GM21367 (cell line): ENCODE data around the gene SERPINE1.
"Not testable (repeated sequence)": the region's sequence is repeated elsewhere in the genome, so short reads cannot be mapped to it uniquely, and the experiment has no call there.

Source experiments
- ATAC-seq: cut with Tn5 transposase; IDR thresholded peaks from one replicate; pipeline ENCODE4 v1.9.1; 2021; ENCODE audit not compliant: unreplicated experiment

Gene SERPINE1

DNA sequence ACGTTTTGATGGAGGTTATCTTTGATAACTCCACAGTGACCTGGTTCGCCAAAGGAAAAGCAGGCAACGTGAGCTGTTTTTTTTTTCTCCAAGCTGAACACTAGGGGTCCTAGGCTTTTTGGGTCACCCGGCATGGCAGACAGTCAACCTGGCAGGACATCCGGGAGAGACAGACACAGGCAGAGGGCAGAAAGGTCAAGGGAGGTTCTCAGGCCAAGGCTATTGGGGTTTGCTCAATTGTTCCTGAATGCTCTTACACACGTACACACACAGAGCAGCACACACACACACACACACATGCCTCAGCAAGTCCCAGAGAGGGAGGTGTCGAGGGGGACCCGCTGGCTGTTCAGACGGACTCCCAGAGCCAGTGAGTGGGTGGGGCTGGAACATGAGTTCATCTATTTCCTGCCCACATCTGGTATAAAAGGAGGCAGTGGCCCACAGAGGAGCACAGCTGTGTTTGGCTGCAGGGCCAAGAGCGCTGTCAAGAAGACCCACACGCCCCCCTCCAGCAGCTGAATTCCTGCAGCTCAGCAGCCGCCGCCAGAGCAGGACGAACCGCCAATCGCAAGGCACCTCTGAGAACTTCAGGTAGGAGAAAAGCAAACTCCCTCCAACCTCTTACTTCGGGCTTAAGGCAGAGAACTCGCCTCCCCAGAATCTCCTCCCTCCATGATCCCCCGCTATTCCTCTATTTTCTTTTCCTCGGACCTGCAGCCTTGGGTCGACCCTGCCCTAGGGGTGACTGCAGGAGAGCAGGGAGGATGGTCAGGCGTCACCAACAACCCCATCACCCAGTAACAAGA lies at the start of gene SERPINE1:
Gene SERPINE1, plus strand, starts transcription at position 454 of the 809 bp plus-strand sequence. CDS start 1,290 bp downstream, outside the sequence.
- ATAC-seq, result no peak

DNA sequence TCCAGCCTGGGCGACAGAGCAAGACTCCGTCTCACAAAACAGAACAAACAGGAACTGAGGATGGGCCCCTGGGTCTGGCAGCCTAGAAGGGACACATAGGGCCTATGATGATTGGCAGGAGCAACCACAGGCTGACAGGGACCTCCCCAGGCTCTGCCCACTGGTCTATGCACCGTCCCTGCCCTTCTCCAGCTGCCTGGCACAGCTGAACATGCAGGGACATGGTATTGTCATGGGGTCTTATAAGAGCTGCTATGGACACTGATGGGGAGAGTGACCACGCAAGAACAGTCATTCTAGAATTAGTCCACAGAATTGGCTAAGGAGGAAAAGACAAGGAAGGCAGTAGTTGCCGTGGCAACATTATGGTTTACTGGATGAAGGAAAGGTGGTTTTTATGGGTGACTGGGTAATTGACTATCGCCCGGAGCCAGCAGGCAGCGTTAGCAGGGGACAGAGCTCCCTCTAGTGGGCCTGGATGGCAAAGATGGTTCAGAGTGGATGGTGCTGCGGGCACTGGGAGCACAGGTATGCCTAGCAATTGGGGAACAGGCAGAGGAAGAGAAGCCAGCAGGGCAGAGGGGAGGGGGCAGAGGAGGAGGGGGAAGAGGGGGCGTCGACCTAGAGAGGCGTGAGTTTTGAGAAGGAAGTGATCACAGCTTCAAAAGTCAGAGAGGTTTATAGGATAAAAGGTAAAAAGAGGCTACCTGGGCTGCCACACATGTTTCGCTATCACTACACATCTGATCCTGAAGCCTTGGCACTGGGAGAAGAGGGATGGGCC lies 49.4 kb upstream of the SERPINE1 start:
- ATAC-seq, result peak; percentile 57

DNA sequence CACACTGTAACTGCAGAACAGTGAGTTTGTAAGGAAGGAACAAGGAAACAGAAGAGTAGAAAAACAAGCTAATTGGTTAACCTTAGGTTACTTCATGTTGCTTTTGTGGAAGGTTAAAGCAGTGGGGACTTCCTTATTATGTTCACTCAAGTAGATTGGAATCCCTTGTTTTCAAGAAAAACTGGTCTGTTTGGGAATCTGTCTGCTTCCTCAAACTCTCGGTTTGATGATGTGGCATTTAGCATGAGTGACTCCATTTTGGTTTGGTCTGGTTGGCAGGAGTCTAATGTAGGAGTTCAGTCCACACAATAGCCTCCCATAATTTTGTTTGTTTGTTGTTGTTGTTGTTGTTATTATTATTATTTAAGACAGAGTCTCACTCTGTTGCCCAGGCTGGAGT lies 45.5 kb upstream of the SERPINE1 start:
- ATAC-seq, result no peak

DNA sequence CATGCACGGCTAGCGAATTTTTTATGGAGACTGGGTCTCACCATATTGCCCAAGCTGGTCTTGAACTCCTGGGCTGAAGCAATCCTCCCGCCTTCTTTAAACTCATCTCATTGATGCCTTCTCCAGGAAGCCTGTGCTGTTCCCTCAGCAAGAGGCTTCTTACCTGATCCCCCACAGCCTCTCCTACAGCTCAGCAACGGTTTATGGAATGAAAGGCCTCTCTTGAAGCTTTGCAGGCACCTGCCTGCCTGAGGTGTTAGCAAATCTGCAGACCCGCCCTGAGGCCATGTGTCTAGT lies 42.1 kb upstream of the SERPINE1 start:
- no peak for ATAC-seq

DNA sequence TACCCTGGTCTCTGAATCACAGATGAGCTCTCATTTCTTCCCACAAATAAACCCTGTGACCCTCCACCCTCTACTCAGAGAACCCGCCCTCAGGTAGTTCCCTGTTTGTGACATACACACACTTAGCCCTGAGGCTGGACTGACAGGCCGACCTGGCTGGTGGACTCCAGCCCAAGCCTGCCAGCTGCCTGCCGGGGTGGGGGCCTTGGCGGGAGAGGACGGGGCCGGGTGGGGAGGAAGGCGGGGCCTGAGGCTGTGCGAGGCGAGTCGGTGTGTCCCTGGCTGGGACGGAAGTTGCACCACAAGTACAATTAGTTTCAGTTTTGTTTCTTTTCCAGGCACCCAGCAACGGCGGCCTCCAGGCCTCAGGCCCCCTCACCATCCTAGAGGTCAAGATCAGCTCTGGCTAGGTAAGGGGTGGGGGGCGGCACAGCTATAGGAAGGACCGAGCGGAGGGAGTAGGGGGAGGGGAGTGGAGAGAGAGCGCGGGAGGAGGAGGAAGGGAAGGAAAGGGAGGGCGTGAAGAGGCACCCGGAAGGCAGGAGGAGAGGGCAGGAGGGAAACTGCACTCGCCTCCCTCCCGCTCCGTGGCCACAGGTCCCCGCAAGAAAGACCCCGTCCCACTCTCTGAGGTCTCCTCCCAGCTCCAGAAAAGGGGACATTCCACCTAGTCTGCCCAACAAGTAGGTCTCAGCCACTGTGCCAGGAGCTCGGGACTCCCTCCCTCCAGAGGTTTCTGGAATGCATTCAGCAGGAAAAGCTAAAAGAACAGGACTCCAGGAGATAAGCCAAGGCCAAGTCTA lies 41.5 kb upstream of the SERPINE1 start, which contains the start of gene TRIM56:
Gene TRIM56, plus strand, starts transcription at position 320 of the 803 bp plus-strand sequence. CDS start 1,832 bp downstream, outside the sequence.
- peak; percentile 72 for ATAC-seq

DNA sequence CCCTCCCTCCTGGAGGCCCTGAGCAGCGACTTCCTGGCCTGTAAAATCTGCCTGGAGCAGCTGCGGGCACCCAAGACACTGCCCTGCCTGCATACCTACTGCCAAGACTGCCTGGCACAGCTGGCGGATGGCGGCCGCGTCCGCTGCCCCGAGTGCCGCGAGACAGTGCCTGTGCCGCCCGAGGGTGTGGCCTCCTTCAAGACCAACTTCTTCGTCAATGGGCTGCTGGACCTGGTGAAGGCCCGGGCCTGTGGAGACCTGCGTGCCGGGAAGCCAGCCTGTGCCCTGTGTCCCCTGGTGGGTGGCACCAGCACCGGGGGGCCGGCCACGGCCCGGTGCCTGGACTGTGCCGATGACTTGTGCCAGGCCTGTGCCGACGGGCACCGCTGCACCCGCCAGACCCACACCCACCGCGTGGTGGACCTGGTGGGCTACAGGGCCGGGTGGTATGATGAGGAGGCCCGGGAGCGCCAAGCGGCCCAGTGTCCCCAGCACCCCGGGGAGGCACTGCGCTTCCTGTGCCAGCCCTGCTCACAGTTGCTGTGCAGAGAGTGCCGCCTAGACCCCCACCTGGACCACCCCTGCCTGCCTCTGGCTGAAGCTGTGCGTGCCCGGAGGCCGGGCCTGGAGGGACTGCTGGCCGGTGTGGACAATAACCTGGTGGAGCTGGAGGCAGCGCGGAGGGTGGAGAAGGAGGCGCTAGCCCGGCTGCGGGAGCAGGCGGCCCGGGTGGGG lies 39.4 kb upstream of the SERPINE1 start:
- no peak for ATAC-seq

DNA sequence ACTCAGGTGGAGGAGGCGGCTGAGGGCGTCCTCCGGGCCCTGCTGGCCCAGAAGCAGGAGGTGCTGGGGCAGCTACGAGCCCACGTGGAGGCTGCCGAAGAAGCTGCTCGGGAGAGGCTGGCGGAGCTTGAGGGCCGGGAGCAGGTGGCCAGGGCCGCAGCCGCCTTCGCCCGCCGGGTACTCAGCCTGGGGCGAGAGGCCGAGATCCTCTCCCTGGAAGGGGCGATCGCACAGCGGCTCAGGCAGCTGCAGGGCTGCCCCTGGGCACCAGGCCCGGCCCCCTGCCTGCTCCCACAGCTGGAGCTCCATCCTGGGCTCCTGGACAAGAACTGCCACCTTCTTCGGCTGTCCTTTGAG lies 38.9 kb upstream of the SERPINE1 start:
- ATAC-seq, result no peak

DNA sequence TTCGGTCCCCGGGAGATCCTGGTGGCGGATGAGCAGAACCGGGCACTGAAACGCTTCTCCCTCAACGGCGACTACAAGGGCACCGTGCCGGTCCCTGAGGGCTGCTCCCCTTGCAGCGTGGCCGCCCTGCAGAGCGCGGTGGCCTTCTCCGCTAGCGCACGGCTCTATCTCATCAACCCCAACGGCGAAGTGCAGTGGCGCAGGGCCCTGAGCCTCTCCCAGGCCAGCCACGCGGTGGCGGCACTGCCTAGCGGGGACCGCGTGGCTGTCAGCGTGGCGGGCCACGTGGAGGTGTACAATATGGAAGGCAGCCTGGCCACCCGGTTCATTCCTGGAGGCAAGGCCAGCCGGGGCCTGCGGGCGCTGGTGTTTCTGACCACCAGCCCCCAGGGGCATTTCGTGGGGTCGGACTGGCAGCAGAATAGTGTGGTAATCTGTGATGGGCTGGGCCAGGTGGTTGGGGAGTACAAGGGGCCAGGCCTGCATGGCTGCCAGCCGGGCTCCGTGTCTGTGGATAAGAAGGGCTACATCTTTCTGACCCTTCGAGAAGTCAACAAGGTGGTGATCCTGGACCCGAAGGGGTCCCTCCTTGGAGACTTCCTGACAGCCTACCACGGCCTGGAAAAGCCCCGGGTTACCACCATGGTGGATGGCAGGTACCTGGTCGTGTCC lies 37.9 kb upstream of the SERPINE1 start:
- no peak for ATAC-seq

DNA sequence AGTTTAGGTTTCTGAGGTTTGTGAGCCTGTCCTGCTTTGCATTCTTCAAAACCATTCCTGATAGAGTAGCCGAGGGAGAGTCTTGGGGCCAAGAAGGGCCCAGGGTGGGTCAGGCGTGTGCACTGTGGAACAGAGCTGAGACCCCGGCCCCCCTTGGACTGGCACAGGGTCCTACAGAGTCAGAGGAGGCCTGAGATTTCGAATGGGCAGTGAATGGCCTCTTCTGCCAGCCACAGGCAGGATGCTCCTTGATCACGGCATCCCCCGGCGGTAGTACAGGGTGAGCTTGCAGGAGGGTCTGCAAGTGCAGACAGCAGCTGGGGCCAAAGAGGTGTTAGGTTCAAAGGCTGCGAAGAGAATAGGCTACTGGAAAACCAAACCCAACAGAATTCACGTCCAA lies 37.0 kb upstream of the SERPINE1 start:
- ATAC-seq, result no peak

DNA sequence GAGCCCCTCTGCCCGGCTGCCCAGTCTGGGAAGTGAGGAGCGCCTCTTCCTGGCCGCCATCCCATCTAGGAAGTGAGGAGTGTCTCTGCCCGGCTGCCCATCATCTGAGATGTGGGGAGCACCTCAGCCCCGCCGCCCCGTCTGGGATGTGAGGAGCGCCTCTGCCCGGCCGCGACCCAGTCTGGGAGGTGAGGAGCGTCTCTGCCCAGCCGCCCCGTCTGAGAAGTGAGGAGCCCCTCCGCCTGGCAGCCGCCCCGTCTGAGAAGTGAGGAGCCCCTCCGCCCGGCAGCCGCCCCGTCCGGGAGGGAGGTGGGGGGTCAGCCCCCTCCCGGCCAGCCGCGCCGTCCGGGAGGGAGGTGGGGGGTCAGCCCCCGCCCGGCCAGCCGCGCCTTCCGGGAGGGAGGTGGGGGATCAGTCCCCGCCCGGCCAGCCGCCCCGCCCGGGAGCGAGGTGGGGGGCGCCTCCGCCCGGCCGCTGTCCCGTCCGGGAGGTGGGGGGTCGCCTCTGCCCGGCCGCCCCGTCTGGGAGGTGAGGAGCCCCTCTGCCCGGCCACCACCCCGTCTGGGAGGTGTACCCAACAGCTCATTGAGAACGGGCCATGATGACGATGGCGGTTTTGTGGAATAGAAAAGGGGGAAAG lies 34.5 kb upstream of the SERPINE1 start:
- ATAC-seq, result not testable (repeated sequence)

DNA sequence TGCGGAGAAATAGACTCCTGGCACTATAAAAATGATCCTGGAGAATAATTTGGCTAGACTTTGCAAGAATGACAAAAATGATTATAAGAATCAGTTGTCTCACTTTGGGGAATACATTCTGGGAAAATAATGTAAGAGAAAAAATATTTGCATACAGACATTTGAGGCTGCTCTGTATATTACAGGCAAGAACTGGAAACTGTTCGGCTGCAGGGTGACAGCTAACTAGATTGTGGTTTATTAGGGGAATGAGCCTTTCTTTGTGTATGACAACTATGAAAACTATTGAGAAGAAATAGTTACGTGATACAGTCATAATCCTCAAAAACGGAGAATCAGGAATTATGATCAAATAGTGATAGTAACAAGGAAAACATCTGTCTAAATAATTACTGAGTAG lies 33.0 kb upstream of the SERPINE1 start:
- no peak for ATAC-seq

DNA sequence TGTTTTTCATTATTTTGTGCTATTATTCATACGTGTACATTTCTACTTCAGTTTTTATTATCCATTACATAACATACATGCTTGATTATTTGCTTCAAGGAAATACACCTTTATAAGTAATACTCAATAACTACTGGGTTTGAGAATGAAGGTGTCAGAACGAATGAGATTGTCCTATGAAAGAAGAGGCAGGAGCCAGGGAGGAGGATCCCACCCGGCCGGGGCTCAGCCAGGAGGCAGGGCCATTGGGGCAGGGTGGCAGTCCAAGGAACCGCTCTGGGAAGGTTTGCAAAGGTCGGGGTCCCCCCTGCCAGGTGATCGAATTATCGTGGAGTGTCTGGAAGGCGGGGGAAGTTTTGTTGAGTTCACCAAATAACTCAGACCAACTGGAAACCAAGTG lies 32.5 kb upstream of the SERPINE1 start:
- no peak for ATAC-seq

DNA sequence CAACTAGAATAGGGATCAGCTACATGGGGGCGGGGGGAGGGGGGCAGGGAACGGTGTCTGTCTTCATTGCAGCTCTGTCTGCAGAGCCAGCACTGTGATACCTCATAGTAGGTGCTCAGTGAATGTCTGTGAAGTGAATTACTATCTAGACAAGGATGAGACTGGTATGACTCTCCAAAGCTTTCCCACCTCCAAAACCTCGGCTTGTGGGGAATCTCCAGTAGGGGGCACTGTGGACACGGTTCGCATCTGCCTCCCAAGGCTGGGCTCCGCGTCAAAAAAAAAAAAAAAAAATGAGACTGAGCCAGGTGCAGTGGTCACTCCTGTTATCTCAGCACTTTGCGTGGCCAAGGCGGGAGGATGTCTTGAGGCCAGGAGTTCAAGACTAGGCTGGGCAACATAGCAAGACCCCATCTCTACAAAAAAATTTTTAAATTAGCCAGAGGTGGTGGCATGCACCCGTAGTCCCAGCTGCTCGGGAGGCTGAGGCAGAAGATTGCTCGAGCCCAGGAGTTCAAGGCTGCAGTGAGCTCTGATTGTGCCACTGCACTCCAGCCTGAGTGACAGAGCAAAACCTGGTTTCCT lies 32.0 kb upstream of the SERPINE1 start:
- ATAC-seq, result no peak

DNA sequence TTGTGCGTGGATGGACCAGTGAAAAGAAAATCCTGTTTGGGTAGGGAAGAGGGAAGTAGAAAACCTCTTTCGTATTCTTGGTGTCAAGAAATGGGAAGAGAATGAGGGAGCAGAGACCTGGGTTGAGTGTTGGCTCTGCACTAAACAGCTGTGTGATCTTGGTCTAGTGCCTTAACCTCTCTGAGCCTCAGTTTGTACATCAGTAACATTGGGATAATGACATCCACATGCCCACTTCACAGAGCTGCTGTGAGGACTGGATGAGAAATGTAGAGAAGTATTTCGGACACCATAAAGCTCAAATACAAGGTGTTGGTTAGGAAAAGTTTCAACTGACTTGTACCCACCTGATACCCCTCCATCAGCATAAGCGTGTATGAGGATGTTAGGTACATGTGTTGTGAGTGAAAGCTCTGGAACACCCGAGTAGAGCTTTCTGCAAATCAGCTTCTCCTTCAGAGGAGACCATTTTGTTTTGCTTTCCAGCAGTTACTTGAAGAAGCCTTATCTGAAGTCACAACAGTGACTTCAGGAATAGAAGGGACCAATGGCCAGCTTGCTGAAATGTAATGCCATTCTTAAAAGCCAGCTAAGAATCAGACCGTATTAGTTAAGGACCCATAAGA lies 30.5 kb upstream of the SERPINE1 start:
- ATAC-seq, result no peak

DNA sequence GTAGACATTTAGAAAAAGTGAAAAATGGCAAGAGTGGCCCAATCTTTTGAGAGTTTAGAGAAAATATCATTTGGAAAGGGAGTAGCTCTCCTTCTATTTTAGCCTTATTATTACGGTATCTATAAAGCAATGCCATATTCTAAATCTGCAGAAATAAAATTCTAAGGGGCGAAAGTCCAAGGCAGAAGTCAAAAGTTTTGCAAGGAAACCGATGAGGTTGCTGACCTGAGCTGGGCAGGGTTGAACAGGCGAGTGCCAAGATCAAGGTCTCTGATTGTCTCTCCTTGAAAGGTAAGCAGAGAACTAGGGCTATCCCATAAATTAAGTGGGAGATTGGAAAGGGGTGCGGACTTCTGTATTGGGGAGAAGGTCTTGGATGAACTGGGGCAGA lies 30.0 kb upstream of the SERPINE1 start:
- ATAC-seq, result no peak

DNA sequence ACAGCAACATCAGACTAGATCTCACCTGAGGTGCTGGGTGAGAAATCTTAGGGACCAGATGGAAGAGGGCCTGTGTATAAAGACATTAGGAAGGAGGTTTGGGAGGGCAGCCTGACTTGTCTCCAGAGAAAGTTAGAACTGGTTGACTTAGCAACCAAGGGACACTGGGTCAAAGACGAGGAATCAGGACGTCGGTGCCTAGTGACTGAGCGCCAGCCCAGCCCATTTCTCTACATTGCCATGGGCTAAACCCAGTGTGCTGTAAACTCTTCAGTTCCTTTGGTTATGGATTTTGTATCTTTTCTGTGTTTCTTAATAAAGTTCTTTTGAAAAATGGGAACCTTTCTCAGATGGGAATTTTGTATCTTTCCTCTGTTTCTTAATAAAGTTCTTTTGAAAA lies 29.3 kb upstream of the SERPINE1 start:
- ATAC-seq, result no peak

DNA sequence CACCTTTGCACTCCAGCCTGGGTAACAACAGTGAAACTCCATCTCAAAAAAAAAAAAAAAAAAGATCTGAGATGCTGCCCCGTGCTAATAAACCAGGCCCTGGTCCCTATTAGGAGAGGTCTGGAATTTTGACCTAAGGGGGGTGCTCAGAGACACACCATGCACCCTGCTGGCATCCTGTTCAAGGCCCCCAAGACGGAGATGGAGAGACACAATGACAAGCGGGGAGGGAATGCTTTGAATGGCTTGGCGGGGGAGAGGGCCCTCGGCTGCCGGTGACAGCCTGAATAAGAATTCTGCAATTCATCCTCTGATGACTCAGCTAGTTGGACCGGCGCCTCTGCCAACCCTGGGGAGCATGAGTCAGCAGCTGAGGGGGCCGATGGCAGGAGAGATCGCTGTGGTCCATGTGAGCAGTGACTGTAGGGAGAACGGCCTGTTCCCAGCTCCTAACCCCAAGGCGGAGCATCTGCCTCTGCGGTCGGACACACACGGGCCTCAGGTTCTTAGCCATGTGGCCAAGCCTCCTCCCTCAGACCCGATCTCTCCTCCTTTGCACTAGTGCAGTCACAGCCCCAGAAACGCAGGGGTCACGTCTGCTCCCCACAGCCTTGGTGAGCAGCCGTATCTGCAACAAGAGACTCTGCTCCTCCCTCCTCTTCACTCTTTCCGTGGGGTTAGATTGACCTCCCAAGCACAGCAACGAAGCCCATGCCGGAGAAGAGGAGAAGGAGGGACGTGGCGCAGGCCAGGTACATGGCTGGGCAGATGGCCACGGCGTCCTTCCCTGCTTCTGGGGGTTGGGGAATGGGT lies 26.7 kb upstream of the SERPINE1 start:
- no peak for ATAC-seq
